Liver (tissue), 9 donors: ENCODE measurements around the gene AP2A2. TPM values are rescaled to one million over a fixed set of nuclear protein-coding genes. Genes with fewer than 3 reads are reported as not detected.

Experiments
- DNase-seq: peaks from one replicate; pipeline ENCODE4 v3.0.0-alpha.2; 2017; ENCODE audit warnings: low spot score
- H3K27ac ChIP-seq, 2 donors: one replicate each; pipeline ENCODE4 v1.7.0; 2013; ENCODE audit warnings: inconsistent platforms in 2 of 2, low read length in 2 of 2, control low read depth in 1 of 2, low read depth in 1 of 2, mild to moderate bottlenecking in 1 of 2
- H3K27me3 ChIP-seq, 4 donors: one replicate each; pipeline versions ENCODE4 v1.6.1 to v1.7.0; 2013; ENCODE audit warnings: low read length in 3 of 4, inconsistent platforms in 1 of 4, mild to moderate bottlenecking in 1 of 4, moderate library complexity in 1 of 4; ENCODE audit not compliant: control insufficient read depth in 4 of 4, insufficient read depth in 4 of 4
- H3K36me3 ChIP-seq, 4 donors: one replicate each; pipeline versions ENCODE4 v1.6.1 to v1.7.0; 2013; ENCODE audit warnings: low read length in 3 of 4, mild to moderate bottlenecking in 3 of 4, low read depth in 1 of 4, moderate library complexity in 1 of 4; ENCODE audit not compliant: control insufficient read depth in 4 of 4, insufficient read depth in 3 of 4
- H3K4me1 ChIP-seq, 4 donors: one replicate each; pipeline versions ENCODE4 v1.6.1 to v1.7.0; 2013; ENCODE audit warnings: low read length in 3 of 4, mild to moderate bottlenecking in 3 of 4, moderate library complexity in 1 of 4; ENCODE audit not compliant: control insufficient read depth in 4 of 4, insufficient read depth in 4 of 4
- H3K4me3 ChIP-seq, 3 donors: one replicate each; pipeline versions ENCODE4 v1.6.1 to v1.7.0; 2013; ENCODE audit warnings: low read length in 3 of 3, control low read depth in 1 of 3, low read depth in 1 of 3, mild to moderate bottlenecking in 1 of 3
- H3K9ac ChIP-seq, 2 donors: one replicate each; pipeline ENCODE4 v1.7.0; 2013; ENCODE audit warnings: low read length in 2 of 2, mild to moderate bottlenecking in 2 of 2, moderate library complexity in 2 of 2, control low read depth in 1 of 2, low read depth in 1 of 2
- H3K9me3 ChIP-seq, 4 donors: one replicate each; pipeline versions ENCODE4 v1.6.1 to v1.7.0; 2013; ENCODE audit warnings: low read length in 3 of 4; ENCODE audit not compliant: control insufficient read depth in 4 of 4
- ATF3 ChIP-seq: IDR thresholded peaks from 2 replicates; pipeline ENCODE4 v1.6.1; 2016; ENCODE audit warnings: antibody characterized with exemption
- CTCF ChIP-seq: fragments of 150-350 bp; IDR thresholded peaks from 2 replicates; pipeline ENCODE4 v1.5.1; 2017; ENCODE audit warnings: improper control_type of control experiment, low read depth, low read length; ENCODE audit not compliant: missing input control
- EGR1 ChIP-seq, 2 donors: IDR thresholded peaks; 2 replicates each; pipeline ENCODE4 v1.6.1; 2016 to 2018; ENCODE audit warnings: antibody characterized with exemption in 2 of 2, low read depth in 2 of 2
- FOXA1 ChIP-seq: IDR thresholded peaks from 2 replicates; pipeline ENCODE4 v1.6.1; 2016; ENCODE audit warnings: antibody characterized with exemption
- FOXA2 ChIP-seq: IDR thresholded peaks from 2 replicates; pipeline ENCODE4 v1.6.1; 2016; ENCODE audit warnings: antibody characterized with exemption
- GABPA ChIP-seq, 2 donors: IDR thresholded peaks in 1 of 2; conservative IDR thresholded peaks in 1 of 2; 2 replicates each; pipeline ENCODE4 v1.6.1; 2016; ENCODE audit warnings: antibody characterized with exemption in 2 of 2, mild to moderate bottlenecking in 1 of 2, moderate library complexity in 1 of 2
- HNF4A ChIP-seq, 2 donors: conservative IDR thresholded peaks; 2 replicates each; pipeline ENCODE4 v1.6.1; 2016; ENCODE audit warnings: antibody characterized with exemption in 2 of 2, mild to moderate bottlenecking in 2 of 2
- JUND ChIP-seq, 2 donors: IDR thresholded peaks; 2 replicates each; pipeline ENCODE4 v1.6.1; 2016; ENCODE audit warnings: antibody characterized with exemption in 2 of 2
- MAX ChIP-seq: IDR thresholded peaks from 2 replicates; pipeline ENCODE4 v1.6.1; 2016; ENCODE audit warnings: antibody characterized with exemption
- NR2F2 ChIP-seq: IDR thresholded peaks from 2 replicates; pipeline ENCODE4 v1.6.1; 2016; ENCODE audit warnings: antibody characterized with exemption
- RAD21 ChIP-seq, 2 donors: IDR thresholded peaks; 2 replicates each; pipeline ENCODE4 v1.6.1; 2016; ENCODE audit warnings: antibody characterized with exemption in 2 of 2, mild to moderate bottlenecking in 2 of 2
- RXRA ChIP-seq, 2 donors: IDR thresholded peaks; 2 replicates each; pipeline ENCODE4 v1.6.1; 2017 to 2018; ENCODE audit warnings: antibody characterized with exemption in 2 of 2, mild to moderate bottlenecking in 1 of 2
- SP1 ChIP-seq: IDR thresholded peaks from 2 replicates; pipeline ENCODE4 v1.6.1; 2018; ENCODE audit warnings: antibody characterized with exemption, mild to moderate bottlenecking
- TAF1 ChIP-seq: conservative IDR thresholded peaks from 2 replicates; pipeline ENCODE4 v1.6.1; 2016; ENCODE audit warnings: antibody characterized with exemption, mild to moderate bottlenecking
- YY1 ChIP-seq: IDR thresholded peaks from 2 replicates; pipeline ENCODE4 v1.6.1; 2016; ENCODE audit warnings: antibody characterized with exemption, mild to moderate bottlenecking
- ZBTB33 ChIP-seq: IDR thresholded peaks from 2 replicates; pipeline ENCODE4 v1.6.1; 2016; ENCODE audit warnings: antibody characterized with exemption
- WGBS: extraction: QIAGEN DNeasy Blood & Tissue Kit; methylation state at CpG from one replicate; pipeline ENCODE4 v1.1.7; 2013; 5-methylcytosine and 5-hydroxymethylcytosine counted together
- polyA plus RNA-seq, 2 donors: library from polyadenylated mRNA; stranded (reverse) in 1 of 2; unstranded in 1 of 2; fragments of 200-250 nt in 1 of 2; fragments of >200 nt in 1 of 2; fragmentation: Nextera tagmentation in 1 of 2; extraction: Ambion mirVana in 1 of 2; gene quantifications; one replicate each; pipeline versions ENCODE4 v1.2.1 to v1.2.3, GENCODE V29; 2013 to 2015
- total RNA-seq, 2 donors: library from RNA; depleted of rRNA; stranded (reverse); fragments of >200 nt; gene quantifications; one replicate each; pipeline ENCODE4 v1.2.3, GENCODE V29; 2014
- donor health status: healthy.
- donor health status: healthy.
- donor health status: healthy.
- donor health status: healthy.
- donor health status: healthy.

AP2A2 gene
- total and polyA plus RNA-seq, 4 donors = 20.5 to 39.7 (median 23.8) TPM

- no peak overlapping the region for H3K4me3 ChIP-seq
- peaks cover 4 to 32% (median 12%) of the 10 kb centered on the region in 4 donors for H3K36me3 ChIP-seq
- H3K9ac ChIP-seq = no peak overlapping the region
- DNase-seq = no peak
- no peak overlapping the region for H3K27ac ChIP-seq
- no peaks in the 10 kb centered on the region for H3K27me3 ChIP-seq
- no peaks in the 10 kb centered on the region for H3K9me3 ChIP-seq
- H3K4me1 ChIP-seq = peaks cover 3 to 10% (median 6%) of the 10 kb centered on the region in 4 donors
- WGBS = 90% methylated on average over 14 of the region's 14 CpGs
- TF ChIP-seq MAX (no peak), CTCF (no peak), RAD21 (IDR thresholded peaks at IDR 0.05) (no peak), SP1 (no peak), JUND (IDR thresholded peaks at IDR 0.05) (no peak), TAF1 (no peak), NR2F2 (no peak), FOXA2 (no peak), HNF4A (conservative IDR thresholded peaks at IDR 0.05) (no peak), RXRA (IDR thresholded peaks at IDR 0.05) (no peak), FOXA1 (no peak), ATF3 (no peak)
Observed at GRCh38 chr11:880447-880846, 45.2 kb upstream of the AP2A2 start.

- Histone ChIP-seq H3K4me3 (no peak overlapping the region), H3K27ac (no peak overlapping the region), H3K9ac (no peak overlapping the region), H3K4me1 (no peaks in the 10 kb centered on the region), H3K36me3 (peaks cover 8 to 39% (median 13%) of the 10 kb centered on the region in 4 donors), H3K9me3 (no peaks in the 10 kb centered on the region), H3K27me3 (no peaks in the 10 kb centered on the region)
- no peak for TF ChIP-seq CTCF
- no peak for TF ChIP-seq ATF3
- no peak for TF ChIP-seq ZBTB33
- TF ChIP-seq NR2F2 = no peak
- no peak for TF ChIP-seq EGR1 (IDR thresholded peaks at IDR 0.05; ENCODE audit: low read depth in 2 of 2)
- no peak for TF ChIP-seq RAD21 (IDR thresholded peaks at IDR 0.05)
- TF ChIP-seq HNF4A (conservative IDR thresholded peaks at IDR 0.05) = no peak
- no peak for TF ChIP-seq YY1
- no peak for TF ChIP-seq MAX
- TF ChIP-seq FOXA1 = no peak
- TF ChIP-seq GABPA (IDR thresholded peaks at IDR 0.05 in 1 of 2, conservative IDR thresholded peaks at IDR 0.05 in 1 of 2) = no peak
- no peak for TF ChIP-seq SP1
- TF ChIP-seq FOXA2 = no peak
- no peak for DNase-seq
- 94% methylated on average over 14 of the region's 14 CpGs for WGBS
Observed at GRCh38 chr11:882596-882995, 43.1 kb upstream of the AP2A2 start.
